ENCODE measurements around the gene FXYD6. TPM values are rescaled to one million over a fixed set of nuclear protein-coding genes. Genes with fewer than 3 reads are reported as not detected.
A peak's percentile ranks its signal among the peaks of the same experiment; 100 is the strongest.
"Not testable (repeated sequence)": the region's sequence is repeated elsewhere in the genome, so short reads cannot be mapped to it uniquely, and the experiment has no call there.

Gene FXYD6
- total RNA-seq: under 1 TPM in 1 of 2 experiments, not detected in 1; 0.11 TPM
- polyA plus RNA-seq: not detected

GRCh38 chr11:117876341-117877119 is at the start of gene FXYD6:
Gene FXYD6 (minus strand): TSS chr11:117876658. CDS start chr11:117842776, 33,882 bp downstream.
- peaks cover 32% of the 10 kb centered on the region for H3K4me1 ChIP-seq (ENCODE audit: insufficient read depth, low read length)
- H3K27me3 ChIP-seq (ENCODE audit: insufficient read depth, low read length, poor library complexity, severe bottlenecking): peaks cover 42% of the 10 kb centered on the region
- no peaks in the 10 kb centered on the region for H3K9me3 ChIP-seq (ENCODE audit: low read length)
- Mint-ChIP-seq H3K27me3 (peaks cover 60 to 75% of the 10 kb centered on the region in 2 donors), H3K36me3 (peaks cover 0 to 1% (median 0%) of the 10 kb centered on the region in 3 donors), H3K4me1 (peaks cover 24 to 35% (median 26%) of the 10 kb centered on the region in 3 donors), H3K9me3 (no peaks in the 10 kb centered on the region), H3K27ac (peak within 1 kb of the TSS in 5 of 8 donors; percentile 39 to 84 (median 61)), H3K4me3 (peak within 1 kb of the TSS; percentile 58 to 90 (median 87))
- POLR2A ChIA-PET: no interaction called here
- no peaks in the 10 kb centered on the region for H3K36me3 ChIP-seq (ENCODE audit: insufficient read depth, low read length)
- DNase-seq: peak in 1 of 5 donors; percentile 8
- H3K27ac ChIP-seq (ENCODE audit: low read depth, low read length): no peak within 1 kb of the TSS
- CTCF ChIA-PET: interaction anchor here (1.1 to 1.5 kb wide), 3 partner anchors 10 to 177 kb away, joined by 3 to 6 read pairs (median 3); no protein-coding TSS in a partner anchor
- peak within 1 kb of the TSS; percentile 59 for H3K4me3 ChIP-seq (ENCODE audit: low read length)

GRCh38 chr11:117926166-117926565 is 49.7 kb upstream of the FXYD6 start:
- H3K4me3 Mint-ChIP-seq; H3K9me3 ChIP-seq (ENCODE audit: low read length); H3K27me3 Mint-ChIP-seq; H3K36me3 ChIP-seq (ENCODE audit: insufficient read depth, low read length); H3K27me3 ChIP-seq (ENCODE audit: insufficient read depth, low read length, poor library complexity, severe bottlenecking); POLR2A ChIA-PET; H3K36me3 Mint-ChIP-seq; H3K9me3 Mint-ChIP-seq; H3K27ac ChIP-seq (ENCODE audit: low read depth, low read length); H3K4me3 ChIP-seq (ENCODE audit: low read length); DNase-seq: not testable (repeated sequence)
- CTCF ChIA-PET: interaction anchor here (0.6 to 2.6 kb wide), 4 partner anchors 9 to 469 kb away, joined by 3 to 10 read pairs (median 4); no protein-coding TSS in a partner anchor
- H3K4me1 Mint-ChIP-seq: peaks cover 28 to 33% (median 32%) of the 10 kb centered on the region in 3 donors
- peak overlapping the region in 1 of 8 donors; percentile 29 for H3K27ac Mint-ChIP-seq
- H3K4me1 ChIP-seq (ENCODE audit: insufficient read depth, low read length): peaks cover 31% of the 10 kb centered on the region

GRCh38 chr11:117925198-117925925 is 48.9 kb upstream of the FXYD6 start:
- no peak overlapping the region for H3K27ac ChIP-seq (ENCODE audit: low read depth, low read length)
- Mint-ChIP-seq H3K4me3 (no peak overlapping the region), H3K9me3 (no peaks in the 10 kb centered on the region), H3K27me3 (peaks cover 0 to under 1% of the 10 kb centered on the region in 2 donors), H3K27ac (no peak overlapping the region), H3K4me1 (peaks cover 20 to 25% (median 24%) of the 10 kb centered on the region in 3 donors), H3K36me3 (no peaks in the 10 kb centered on the region)
- no peak overlapping the region for H3K4me3 ChIP-seq (ENCODE audit: low read length)
- H3K36me3 ChIP-seq (ENCODE audit: insufficient read depth, low read length): no peaks in the 10 kb centered on the region
- H3K9me3 ChIP-seq (ENCODE audit: low read length): no peaks in the 10 kb centered on the region
- CTCF ChIA-PET: interaction anchor here (0.6 to 1.6 kb wide), 4 partner anchors 9 to 469 kb away, joined by 3 to 4 read pairs (median 3); no protein-coding TSS in a partner anchor
- POLR2A ChIA-PET: no interaction called here
- DNase-seq: peak in 1 of 5 donors; percentile 38
- H3K27me3 ChIP-seq (ENCODE audit: insufficient read depth, low read length, poor library complexity, severe bottlenecking): no peaks in the 10 kb centered on the region
- H3K4me1 ChIP-seq (ENCODE audit: insufficient read depth, low read length): peaks cover 23% of the 10 kb centered on the region

GRCh38 chr11:117924631-117925170 is 48.2 kb upstream of the FXYD6 start:
- Mint-ChIP-seq H3K9me3 (no peaks in the 10 kb centered on the region), H3K27me3 (no peaks in the 10 kb centered on the region), H3K4me1 (peaks cover 13 to 19% (median 18%) of the 10 kb centered on the region in 3 donors), H3K4me3 (no peak overlapping the region), H3K36me3 (no peaks in the 10 kb centered on the region), H3K27ac (no peak overlapping the region)
- ChIA-PET POLR2A (no interaction called here), CTCF (interaction anchor here (1.2 to 1.6 kb wide), 3 partner anchors 8 to 117 kb away, joined by 3 to 4 read pairs (median 3); no protein-coding TSS in a partner anchor)
- Histone ChIP-seq H3K27me3 (ENCODE audit: insufficient read depth, low read length, poor library complexity, severe bottlenecking) (no peaks in the 10 kb centered on the region), H3K4me1 (ENCODE audit: insufficient read depth, low read length) (peaks cover 17% of the 10 kb centered on the region), H3K4me3 (ENCODE audit: low read length) (no peak overlapping the region), H3K9me3 (ENCODE audit: low read length) (no peaks in the 10 kb centered on the region), H3K27ac (ENCODE audit: low read depth, low read length) (no peak overlapping the region), H3K36me3 (ENCODE audit: insufficient read depth, low read length) (no peaks in the 10 kb centered on the region)
- DNase-seq: no peak

GRCh38 chr11:117923773-117924172 is 47.3 kb upstream of the FXYD6 start:
- DNase-seq: peak in 1 of 5 donors; percentile 37
- Mint-ChIP-seq H3K27ac (no peak overlapping the region), H3K4me1 (peaks cover 8 to 10% (median 9%) of the 10 kb centered on the region in 3 donors), H3K27me3 (no peaks in the 10 kb centered on the region), H3K9me3 (no peaks in the 10 kb centered on the region), H3K4me3 (no peak overlapping the region), H3K36me3 (no peaks in the 10 kb centered on the region)
- Histone ChIP-seq H3K36me3 (ENCODE audit: insufficient read depth, low read length) (no peaks in the 10 kb centered on the region), H3K4me1 (ENCODE audit: insufficient read depth, low read length) (peaks cover 7% of the 10 kb centered on the region), H3K9me3 (ENCODE audit: low read length) (no peaks in the 10 kb centered on the region), H3K27me3 (ENCODE audit: insufficient read depth, low read length, poor library complexity, severe bottlenecking) (no peaks in the 10 kb centered on the region), H3K4me3 (ENCODE audit: low read length) (no peak overlapping the region), H3K27ac (ENCODE audit: low read depth, low read length) (no peak overlapping the region)
- ChIA-PET POLR2A (no interaction called here), CTCF (interaction anchor here (1.0 to 1.4 kb wide), 3 partner anchors 10 to 116 kb away, joined by 3 read pairs; no protein-coding TSS in a partner anchor)

- Histone ChIP-seq H3K36me3 (ENCODE audit: insufficient read depth, low read length) (no peaks in the 10 kb centered on the region), H3K27ac (ENCODE audit: low read depth, low read length) (no peak overlapping the region), H3K27me3 (ENCODE audit: insufficient read depth, low read length, poor library complexity, severe bottlenecking) (no peaks in the 10 kb centered on the region), H3K4me3 (ENCODE audit: low read length) (no peak overlapping the region), H3K4me1 (ENCODE audit: insufficient read depth, low read length) (peaks cover 2% of the 10 kb centered on the region), H3K9me3 (ENCODE audit: low read length) (no peaks in the 10 kb centered on the region)
- Mint-ChIP-seq H3K27me3 (no peaks in the 10 kb centered on the region), H3K27ac (peak overlapping the region in 1 of 8 donors; percentile 25), H3K4me3 (no peak overlapping the region), H3K36me3 (no peaks in the 10 kb centered on the region), H3K4me1 (peaks cover 3 to 5% (median 4%) of the 10 kb centered on the region in 3 donors), H3K9me3 (no peaks in the 10 kb centered on the region)
- POLR2A ChIA-PET: no interaction called here
- peak in 1 of 5 donors; percentile 8 for DNase-seq
- CTCF ChIA-PET: interaction anchor here (1.0 to 1.4 kb wide), 3 partner anchors 10 to 116 kb away, joined by 3 read pairs; no protein-coding TSS in a partner anchor
These were observed 46.8 kb upstream of the FXYD6 start for GRCh38 chr11:117923275-117923674.

- POLR2A ChIA-PET: interaction anchor here (0.6 kb wide), 1 partner anchor 86 kb away, joined by 3 read pairs; no protein-coding TSS in a partner anchor
- CTCF ChIA-PET: interaction anchor here (1.0 to 1.4 kb wide), 2 partner anchors 103 to 131 kb away, joined by 3 read pairs; no protein-coding TSS in a partner anchor
- H3K36me3 Mint-ChIP-seq: no peaks in the 10 kb centered on the region
- H3K4me3 ChIP-seq (ENCODE audit: low read length): no peak overlapping the region
- H3K4me1 Mint-ChIP-seq: no peaks in the 10 kb centered on the region
- H3K27ac Mint-ChIP-seq: no peak overlapping the region
- H3K9me3 Mint-ChIP-seq: no peaks in the 10 kb centered on the region
- H3K9me3 ChIP-seq (ENCODE audit: low read length): no peaks in the 10 kb centered on the region
- H3K27me3 ChIP-seq (ENCODE audit: insufficient read depth, low read length, poor library complexity, severe bottlenecking): no peaks in the 10 kb centered on the region
- no peak for DNase-seq
- H3K36me3 ChIP-seq (ENCODE audit: insufficient read depth, low read length): no peaks in the 10 kb centered on the region
- H3K27me3 Mint-ChIP-seq: no peaks in the 10 kb centered on the region
- no peak overlapping the region for H3K27ac ChIP-seq (ENCODE audit: low read depth, low read length)
- H3K4me3 Mint-ChIP-seq: no peak overlapping the region
- H3K4me1 ChIP-seq (ENCODE audit: insufficient read depth, low read length): no peaks in the 10 kb centered on the region
These were observed 45.4 kb upstream of the FXYD6 start for GRCh38 chr11:117921893-117922292.
